Activated B cell treated with CpG ODN at 0.5 μM for 24 hours (primary cell): ENCODE results near the gene MYLK2. TPM values are rescaled to one million over a fixed set of nuclear protein-coding genes. Genes with fewer than 3 reads are reported as not detected.
A peak's percentile ranks its signal among the peaks of the same experiment; 100 is the strongest.

Experiments used
- ATAC-seq: fragments of 200-7000 bp; cut with Tn5 transposase; one replicate; pipeline ENCODE4 v1.10.0; 2021; ENCODE audit warnings: low read depth, mild to moderate bottlenecking, moderate library complexity
- CTCF ChIA-PET: fragments of 350-600 bp; sonication (Branson Sonifier 250); formaldehyde crosslinking; loops from one replicate; lab custom pipeline; 2021; ENCODE audit warnings: antibody characterized with exemption; lab: Charles Lee
- POLR2A ChIA-PET: fragments of 350-600 bp; sonication (Branson Sonifier 250); formaldehyde crosslinking; loops from one replicate; lab custom pipeline; 2021; ENCODE audit warnings: antibody characterized with exemption; lab: Charles Lee
- DNase-seq: peaks from one replicate; pipeline ENCODE4 v3.0.0; 2022
- H3K27ac Mint-ChIP-seq: one replicate; pipeline ENCODE4 v1.8.0; 2020; ENCODE audit warnings: mixed read lengths
- H3K27me3 Mint-ChIP-seq: one replicate; pipeline ENCODE4 v1.8.0; 2021; ENCODE audit warnings: mixed read lengths
- H3K36me3 Mint-ChIP-seq: one replicate; pipeline ENCODE4 v1.8.0; 2021; ENCODE audit warnings: low read depth, mixed read lengths
- H3K4me1 Mint-ChIP-seq: one replicate; pipeline ENCODE4 v1.8.0; 2021; ENCODE audit warnings: mixed read lengths
- H3K4me3 Mint-ChIP-seq: one replicate; pipeline ENCODE4 v1.8.0; 2020; ENCODE audit warnings: mild to moderate bottlenecking, mixed read lengths
- H3K9me3 Mint-ChIP-seq: one replicate; pipeline ENCODE4 v1.8.0; 2020; ENCODE audit warnings: mixed read lengths
- CTCF ChIP-seq: fragments of 200-600 bp; IDR thresholded peaks from one replicate; pipeline ENCODE4 v1.8.0; 2022; ENCODE audit warnings: antibody characterized with exemption, mild to moderate bottlenecking
- intact Hi-C: fragments of 100-400 bp; cut with micrococcal nuclease; formaldehyde crosslinking; loops from one replicate; pipeline ENCODE4 v1.15.1; 2024
- total RNA-seq: library from RNA; stranded (reverse); gene quantifications from 2 replicates; pipeline ENCODE4 v1.2.3, GENCODE V29; 2022

Gene MYLK2
- total RNA-seq, 1 donor from 2014 or later = not detected

GRCh38 chr20:31863296-31864085, 44.3 kb downstream of the MYLK2 start:
- Mint-ChIP-seq H3K27me3 (peaks cover 8% of the 10 kb centered on the region), H3K4me1 (peaks cover 24% of the 10 kb centered on the region), H3K4me3 (no peak overlapping the region), H3K36me3 (no peaks in the 10 kb centered on the region), H3K27ac (no peak overlapping the region), H3K9me3 (no peaks in the 10 kb centered on the region)
- ChIA-PET CTCF (interaction anchor here (1.1 to 1.3 kb wide), 2 partner anchors 11 to 228 kb away, joined by 3 to 4 read pairs; no protein-coding TSS in a partner anchor), POLR2A (interaction anchor here (0.6 kb wide), 2 partner anchors 89 to 290 kb away, joined by 3 to 4 read pairs; no protein-coding TSS in a partner anchor)
- ATAC-seq (no peak), DNase-seq (no peak)
- TF ChIP-seq CTCF = no peak
- intact Hi-C loops = loop anchor here (5.0 kb wide), 1 partner anchor 34 kb away; no protein-coding TSS in a partner anchor

- TF ChIP-seq CTCF = no peak
- Mint-ChIP-seq H3K4me1 (peaks cover 34% of the 10 kb centered on the region), H3K9me3 (no peaks in the 10 kb centered on the region), H3K27me3 (peaks cover 8% of the 10 kb centered on the region), H3K27ac (no peak overlapping the region), H3K36me3 (peaks cover 2% of the 10 kb centered on the region), H3K4me3 (no peak overlapping the region)
- ATAC-seq (no peak), DNase-seq (no peak)
- intact Hi-C loops = loop anchor here (5.0 kb wide), 1 partner anchor 33 kb away; no protein-coding TSS in a partner anchor
- ChIA-PET CTCF (interaction anchor here (1.0 kb wide), 2 partner anchors 8 to 15 kb away, joined by 3 read pairs; no protein-coding TSS in a partner anchor), POLR2A (no interaction called here)
Measured at GRCh38 chr20:31864521-31865400, 45.6 kb downstream of the MYLK2 start.

GRCh38 chr20:31866221-31866620, 47.1 kb downstream of the MYLK2 start:
- ChIA-PET CTCF (no interaction called here), POLR2A (no interaction called here)
- TF ChIP-seq CTCF = no peak
- peaks cover 37% of the 10 kb centered on the region for H3K4me1 Mint-ChIP-seq
- DNase-seq (no peak), ATAC-seq (no peak)
- peaks cover 3% of the 10 kb centered on the region for H3K36me3 Mint-ChIP-seq
- H3K9me3 Mint-ChIP-seq = no peaks in the 10 kb centered on the region
- peaks cover 6% of the 10 kb centered on the region for H3K27me3 Mint-ChIP-seq
- intact Hi-C loops = no loop called here
- no peak overlapping the region for H3K4me3 Mint-ChIP-seq
- peak overlapping the region; percentile 9 for H3K27ac Mint-ChIP-seq

- CTCF ChIA-PET = interaction anchor here (1.8 kb wide), 1 partner anchor 83 kb away, joined by 5 read pairs; the partner anchor contains the start of gene PDRG1
- peak overlapping the region; percentile 90 for H3K4me3 Mint-ChIP-seq
- peaks cover 6% of the 10 kb centered on the region for H3K27me3 Mint-ChIP-seq
Measured at GRCh38 chr20:31868853-31869672, 49.9 kb downstream of the MYLK2 start.

More at GRCh38 chr20:31868853-31869672, 49.9 kb downstream of the MYLK2 start:
- Mint-ChIP-seq H3K9me3 (no peaks in the 10 kb centered on the region), H3K27ac (peak overlapping the region; percentile 83), H3K4me1 (peaks cover 35% of the 10 kb centered on the region), H3K36me3 (peaks cover 3% of the 10 kb centered on the region)
- no peak for DNase-seq
- ATAC-seq = peak; percentile 22
- TF ChIP-seq CTCF = no peak
- POLR2A ChIA-PET = interaction anchor here (0.6 to 2.5 kb wide), 9 partner anchors 11 to 266 kb away, joined by 3 to 12 read pairs (median 4); partner anchors contain the start of gene PDRG1
- intact Hi-C loops = loop anchor here (1.0 kb wide), 1 partner anchor 11 kb away; no protein-coding TSS in a partner anchor
